WTC11 (cell line): Measurements from ENCODE around the gene C2CD5.

Experiments
- CTCF ChIP-seq: fragments of 200-600 bp; IDR thresholded peaks from 2 replicates; pipeline ENCODE4 v1.8.0; 2022; ENCODE audit warnings: antibody characterized with exemption
- E2F5 ChIP-seq: sonication (generic); formaldehyde crosslinking; IDR thresholded peaks from 2 replicates; pipeline ENCODE4 v1.8.1; 2022; ENCODE audit warnings: mild to moderate bottlenecking, moderate library complexity, missing genetic modification reagents
- ELF4 ChIP-seq: sonication (generic); formaldehyde crosslinking; IDR thresholded peaks from 2 replicates; pipeline ENCODE4 v1.8.1; 2022; ENCODE audit warnings: low read depth, mild to moderate bottlenecking, moderate library complexity, missing genetic modification reagents
- EMX1 ChIP-seq: fragments of 250-450 bp; sonication (Bioruptor Pico); IDR thresholded peaks from 2 replicates; pipeline ENCODE4 v1.8.0; 2021; ENCODE audit warnings: mild to moderate bottlenecking
- ESRRA ChIP-seq: sonication (generic); formaldehyde crosslinking; IDR thresholded peaks from 2 replicates; pipeline ENCODE4 v1.8.1; 2022; ENCODE audit warnings: mild to moderate bottlenecking, missing genetic modification reagents, borderline replicate concordance
- FOXK1 ChIP-seq: sonication (generic); formaldehyde crosslinking; IDR thresholded peaks from 2 replicates; pipeline ENCODE4 v1.8.0; 2022; ENCODE audit warnings: mild to moderate bottlenecking, moderate library complexity, missing genetic modification reagents
- FOXP1 ChIP-seq: sonication (generic); formaldehyde crosslinking; IDR thresholded peaks from 2 replicates; pipeline ENCODE4 v1.8.0; 2022; ENCODE audit warnings: missing genetic modification reagents, mild to moderate bottlenecking, moderate library complexity, borderline replicate concordance
- JUN ChIP-seq: sonication (generic); formaldehyde crosslinking; IDR thresholded peaks from 2 replicates; pipeline ENCODE4 v1.8.0; 2023; ENCODE audit warnings: mild to moderate bottlenecking, missing genetic modification reagents
- NFYB ChIP-seq: sonication (generic); formaldehyde crosslinking; conservative IDR thresholded peaks from 2 replicates; pipeline ENCODE4 v1.8.0; 2022; ENCODE audit warnings: low read depth, missing genetic modification reagents
- NR2C2 ChIP-seq: sonication (generic); formaldehyde crosslinking; IDR thresholded peaks from 2 replicates; pipeline ENCODE4 v1.8.0; 2022; ENCODE audit warnings: mild to moderate bottlenecking, missing genetic modification reagents
- TEAD4 ChIP-seq: sonication (generic); formaldehyde crosslinking; IDR thresholded peaks from 2 replicates; pipeline ENCODE4 v1.8.0; 2022; ENCODE audit warnings: mild to moderate bottlenecking, missing genetic modification reagents
- ZNF138 ChIP-seq: sonication (generic); formaldehyde crosslinking; conservative IDR thresholded peaks from 2 replicates; pipeline ENCODE4 v1.8.1; 2022; ENCODE audit warnings: mild to moderate bottlenecking, moderate library complexity, missing genetic modification reagents
- TF ChIP-seq, protein P1 (sequence below): fragments of 250-450 bp; sonication (Bioruptor Pico); conservative IDR thresholded peaks from 2 replicates; pipeline ENCODE4 v1.9.0; 2021; ENCODE audit warnings: mild to moderate bottlenecking

DNA sequence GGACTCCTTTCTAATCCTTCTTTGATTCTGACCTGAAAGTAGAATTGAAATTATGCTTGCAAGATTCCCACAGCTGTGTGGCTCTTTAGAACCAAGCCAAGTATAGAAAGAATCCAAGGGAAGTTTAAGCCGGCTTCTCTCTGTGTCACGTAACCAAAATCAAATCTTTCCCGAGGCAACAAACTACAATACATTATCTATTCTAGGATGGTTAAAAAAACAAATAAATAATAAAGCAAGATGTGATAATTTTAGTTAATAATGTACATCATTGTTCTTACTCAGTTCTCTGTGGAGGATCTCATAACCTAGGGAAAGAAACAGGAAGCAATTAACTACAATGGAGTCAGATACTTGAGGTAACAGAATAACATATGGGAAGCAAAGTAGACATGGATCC lies 131.8 kb downstream of the C2CD5 start:
- TF ChIP-seq CTCF (no peak), ZNF138 (no peak), EMX1 (CRISPR knock-in tag) (no peak), NR2C2 (no peak), TEAD4 (CRISPR knock-in tag) (no peak), NFYB (CRISPR knock-in tag) (no peak), ESRRA (CRISPR knock-in tag) (no peak), JUN (CRISPR knock-in tag) (no peak), ELF4 (CRISPR knock-in tag) (no peak), FOXK1 (CRISPR knock-in tag) (no peak), FOXP1 (CRISPR knock-in tag) (no peak), E2F5 (CRISPR knock-in tag) (no peak)
- TF ChIP-seq, protein P1, sequence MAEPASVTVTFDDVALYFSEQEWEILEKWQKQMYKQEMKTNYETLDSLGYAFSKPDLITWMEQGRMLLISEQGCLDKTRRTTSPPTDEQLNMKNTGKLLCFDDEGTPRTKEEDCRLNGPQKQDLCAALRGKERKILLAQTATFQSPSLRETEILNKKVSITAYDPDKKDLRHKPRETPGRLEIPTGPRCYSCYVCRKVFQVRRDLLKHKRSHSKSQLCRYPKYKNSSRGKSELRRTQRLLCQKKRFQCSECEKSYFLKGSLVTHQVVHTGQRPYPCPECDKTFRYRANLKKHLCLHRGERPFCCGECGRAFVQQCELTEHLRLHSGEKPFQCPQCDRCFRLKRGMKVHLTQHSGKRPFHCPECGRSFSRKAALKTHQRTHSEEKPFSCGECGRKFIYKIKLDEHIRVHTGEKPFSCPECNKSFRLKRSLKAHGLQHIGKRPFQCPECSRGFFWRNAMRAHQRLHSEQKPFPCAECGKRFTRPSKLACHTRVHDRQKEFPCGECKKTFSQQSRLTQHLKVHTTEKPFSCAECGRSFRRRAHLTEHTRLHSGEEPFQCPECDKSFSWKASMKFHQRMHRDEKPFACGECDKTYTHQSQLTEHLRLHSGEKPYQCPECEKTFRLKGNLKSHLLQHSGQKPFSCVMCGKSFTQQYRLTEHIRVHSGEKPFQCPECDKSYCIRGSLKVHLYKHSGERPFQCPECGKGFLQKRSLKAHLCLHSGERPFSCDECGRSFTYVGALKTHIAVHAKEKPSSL, result no peak
